COLO668 (cell line): ENCODE results near the gene IL10RA.
A peak's percentile ranks its signal among the peaks of the same experiment; 100 is the strongest.
"Not testable (repeated sequence)": the region's sequence is repeated elsewhere in the genome, so short reads cannot be mapped to it uniquely, and the experiment has no call there.

ENCODE experiments used
- DNase-seq: peaks from one replicate; lab custom pipeline; 2025; ENCODE audit not compliant: unreplicated experiment; lab: John Stamatoyannopoulos, UW

IL10RA gene

DNA sequence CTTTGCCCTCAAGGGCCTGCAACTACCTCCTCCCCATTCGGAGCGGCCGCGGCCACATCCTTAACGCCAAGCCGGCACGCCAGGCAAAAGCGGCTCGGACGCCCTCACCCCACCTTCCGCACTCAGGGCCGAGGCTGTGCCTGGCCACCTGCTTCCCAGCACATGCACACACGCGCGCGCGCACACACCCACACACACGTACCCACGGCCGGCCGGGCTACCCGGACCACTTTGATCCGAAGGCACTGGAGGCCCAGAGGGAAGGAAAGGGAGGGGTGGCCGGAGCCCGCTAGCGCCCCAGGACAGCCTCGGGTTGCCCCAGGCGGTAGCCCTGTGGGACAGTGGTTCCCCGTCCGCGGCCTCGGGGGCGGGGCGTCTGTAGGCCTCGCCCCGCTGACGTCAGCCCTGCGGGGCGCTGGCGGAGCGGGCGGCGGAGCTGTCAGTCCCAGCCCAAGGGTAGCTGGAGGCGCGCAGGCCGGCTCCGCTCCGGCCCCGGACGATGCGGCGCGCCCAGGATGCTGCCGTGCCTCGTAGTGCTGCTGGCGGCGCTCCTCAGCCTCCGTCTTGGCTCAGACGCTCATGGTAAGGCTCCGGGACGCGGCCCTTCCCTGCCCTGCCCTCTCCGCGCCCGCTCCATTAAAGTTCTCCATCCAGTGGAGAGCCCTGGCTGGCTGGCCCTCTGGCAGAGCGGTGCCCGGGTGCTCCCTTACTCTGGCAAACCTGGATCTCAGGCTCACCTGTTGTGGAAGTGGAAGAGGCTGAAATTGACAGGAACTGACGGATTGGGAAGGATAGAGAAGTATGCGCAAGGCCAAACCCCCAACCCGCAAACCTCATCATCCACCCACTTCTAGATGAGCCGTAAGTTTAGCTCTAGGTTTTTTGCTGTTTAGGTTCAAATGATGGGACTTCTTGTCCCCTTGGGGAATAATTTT is at the start of gene IL10RA:
Gene IL10RA, plus strand, starts transcription at position 442 of the 935 bp plus-strand sequence. Its CDS starts 74 bp downstream, at position 516.
- peak; percentile 85 for DNase-seq

DNA sequence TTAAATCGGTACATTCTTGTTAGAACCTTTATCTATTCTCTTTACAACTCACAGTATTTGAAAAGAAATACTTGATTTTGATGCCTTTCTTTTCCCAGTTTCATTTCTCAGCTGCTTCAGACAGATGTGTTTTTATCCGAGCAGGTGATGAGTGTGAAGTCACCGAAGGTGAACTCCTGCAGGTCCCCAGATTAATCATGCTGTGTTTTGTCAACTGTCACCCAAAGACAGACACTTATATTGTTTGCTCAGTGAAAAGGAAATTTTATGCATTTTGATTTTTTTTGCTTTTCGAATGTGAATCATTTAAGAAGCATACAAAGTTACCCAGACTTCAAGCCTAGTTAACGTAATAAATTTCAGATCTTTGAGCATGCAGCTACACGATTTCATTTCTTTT is 49.2 kb upstream of the IL10RA start:
- DNase-seq, result peak; percentile 8

DNA sequence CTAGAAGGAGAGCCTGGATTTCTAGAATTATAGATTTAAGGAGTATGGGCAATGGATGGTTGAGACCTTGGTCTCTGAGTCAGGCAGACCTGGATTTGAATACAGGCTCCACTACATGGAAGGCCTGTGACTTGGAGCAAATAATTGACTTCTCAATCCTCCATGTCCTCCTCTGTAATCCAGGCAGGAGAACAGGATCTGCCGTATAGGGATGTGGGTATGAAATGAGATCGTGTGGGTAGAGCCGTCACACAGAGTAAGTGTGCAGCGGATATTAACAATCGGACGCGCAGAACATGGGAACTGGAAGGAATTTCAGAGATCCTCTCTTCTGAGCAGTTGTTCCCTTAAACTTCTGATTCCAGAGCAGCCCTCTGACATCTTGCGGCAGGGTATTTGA is 45.5 kb upstream of the IL10RA start:
- DNase-seq, result no peak

DNA sequence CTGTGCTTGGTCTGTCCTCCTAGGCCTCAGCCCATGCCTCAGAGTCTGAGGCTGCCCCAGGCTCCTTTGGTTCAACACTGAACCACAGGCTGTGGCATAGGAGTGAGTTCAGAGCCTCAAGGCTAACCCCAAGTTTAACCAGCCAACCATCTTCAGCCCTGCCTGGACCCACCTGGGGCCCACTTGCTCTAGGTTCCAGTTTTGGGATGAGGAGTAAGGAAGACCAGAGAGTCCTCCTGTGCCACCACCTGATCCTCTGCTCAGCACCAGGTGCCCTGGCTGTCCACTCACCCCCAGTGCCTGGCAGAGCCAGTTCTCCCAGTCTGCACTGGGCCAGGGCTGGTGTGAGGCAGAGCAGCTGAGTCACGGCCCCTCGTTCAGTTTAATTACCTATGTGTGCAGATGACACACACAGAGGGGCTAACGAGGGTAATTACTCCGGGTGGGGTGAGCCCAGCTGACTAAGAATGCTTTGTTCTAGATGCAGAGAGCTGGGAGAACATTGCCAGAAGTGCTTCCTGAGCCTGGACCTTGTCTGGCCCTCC is 45.0 kb upstream of the IL10RA start:
- peak; percentile 64 for DNase-seq

DNA sequence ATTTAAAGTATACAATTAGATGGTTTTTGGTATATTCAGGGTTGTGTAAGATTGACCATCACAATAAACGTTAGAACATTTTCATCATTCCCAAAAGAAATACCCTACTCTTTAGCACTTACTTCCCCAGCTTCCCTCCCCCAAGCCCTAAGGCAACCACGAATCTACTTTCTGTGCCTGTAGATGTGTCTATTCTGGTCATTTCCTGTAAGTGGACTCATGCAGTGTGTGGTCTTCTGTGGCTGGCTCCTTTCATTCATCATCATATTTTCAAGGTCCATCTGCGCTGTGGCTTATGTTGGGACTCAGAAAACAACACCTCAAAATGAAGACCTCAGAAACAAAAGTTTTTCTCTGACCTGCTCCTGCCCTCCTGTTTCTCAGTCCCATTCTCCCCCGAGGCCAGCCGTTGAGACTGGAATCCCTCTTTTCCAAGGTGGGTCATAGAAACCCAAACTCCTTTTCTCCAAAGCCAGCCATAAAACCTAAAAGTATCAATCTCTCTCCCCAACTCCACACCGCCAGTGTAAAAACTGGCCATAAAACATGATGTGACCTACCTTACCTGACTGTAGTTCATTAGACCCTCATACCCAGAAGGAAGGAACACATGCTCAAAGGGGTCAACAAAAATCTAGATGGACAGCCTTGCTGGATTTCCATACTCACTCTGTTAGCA is 44.1 kb upstream of the IL10RA start:
- DNase-seq, result no peak

DNA sequence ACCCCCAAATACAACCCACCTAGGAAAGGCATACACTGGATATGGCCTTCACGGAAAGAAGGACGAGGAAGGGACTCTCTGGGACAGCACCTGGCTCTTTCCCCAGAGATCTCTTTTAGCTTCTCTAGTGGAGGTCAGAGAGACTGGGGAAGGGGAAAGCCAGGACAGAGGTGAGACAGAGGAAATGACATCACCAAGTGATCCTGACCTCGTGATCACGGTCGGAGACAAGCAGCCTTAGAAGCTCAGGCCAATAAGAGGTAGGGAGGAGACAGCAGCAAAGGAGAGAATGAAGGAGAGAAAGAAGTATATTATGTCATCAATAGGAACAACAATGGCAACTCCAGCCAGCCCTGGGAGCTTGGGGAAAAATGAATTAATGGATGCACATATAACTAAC is 41.6 kb upstream of the IL10RA start:
- no peak for DNase-seq

DNA sequence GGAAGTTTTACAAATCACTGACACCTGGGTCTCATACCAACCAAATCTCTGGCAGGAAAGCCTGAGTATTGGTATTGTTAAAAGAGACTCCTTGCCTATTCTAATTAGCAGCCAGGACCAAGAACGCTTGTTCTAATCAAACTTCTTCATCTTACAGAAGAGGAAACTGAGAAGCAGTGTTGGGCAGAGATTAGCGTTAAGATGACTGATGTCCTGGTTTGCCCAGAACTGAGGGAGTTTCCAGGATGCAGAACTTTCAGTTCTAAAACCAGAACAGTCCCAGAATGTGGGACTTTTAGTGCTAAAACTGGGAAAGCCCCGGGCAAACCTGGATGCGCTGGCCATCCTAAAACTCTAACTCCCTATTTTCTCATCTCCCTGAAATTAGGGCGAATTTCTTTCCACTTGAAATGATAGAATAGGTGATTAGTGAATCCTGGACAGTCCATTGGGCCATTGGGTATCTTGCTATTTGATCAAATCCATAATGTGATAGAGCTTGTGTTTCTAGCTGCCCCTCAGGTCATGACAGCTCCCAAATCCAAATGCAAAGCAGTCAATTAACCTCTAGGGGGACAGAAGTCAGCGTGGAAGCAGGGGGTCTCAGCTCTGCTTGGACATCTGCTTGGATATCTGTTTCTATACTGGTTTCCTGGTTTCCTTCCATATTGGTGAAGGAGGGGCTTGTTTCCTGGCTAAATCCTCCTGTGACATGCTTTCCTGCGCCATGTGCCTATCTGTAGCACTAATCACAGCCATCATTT is 41.0 kb upstream of the IL10RA start:
- no peak for DNase-seq

DNA sequence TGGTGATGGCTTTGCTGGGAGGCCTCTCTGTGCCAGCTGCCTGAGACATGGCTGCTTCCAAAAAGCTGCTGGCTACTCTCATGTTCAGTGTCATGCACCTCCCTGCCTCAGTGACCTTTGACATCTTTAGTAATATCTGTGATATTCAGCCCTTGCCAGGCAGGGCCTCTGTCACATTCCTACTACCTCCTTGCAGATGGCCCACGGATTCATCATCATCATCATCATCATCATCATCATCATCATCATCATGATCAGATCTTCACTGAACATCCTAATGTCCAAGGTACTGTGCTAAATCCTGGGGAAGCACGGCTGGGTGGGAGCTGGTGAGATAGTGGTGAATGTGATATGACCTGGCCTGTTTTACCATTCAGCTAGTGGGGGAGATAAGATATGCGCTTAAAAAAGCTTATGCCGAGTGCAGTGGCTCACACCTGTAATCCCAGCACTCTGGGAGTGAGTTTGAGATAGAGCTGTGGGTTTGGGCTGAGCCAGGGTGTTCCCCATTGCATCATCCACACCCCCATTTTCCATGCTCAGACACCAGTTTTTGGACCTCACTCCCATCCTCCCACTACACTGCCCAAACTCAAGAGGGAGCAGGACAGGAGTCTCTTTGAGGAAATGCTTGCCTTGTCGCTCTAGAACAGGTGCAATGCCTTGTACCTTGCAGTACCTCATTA is 39.9 kb upstream of the IL10RA start:
- DNase-seq, result no peak

DNA sequence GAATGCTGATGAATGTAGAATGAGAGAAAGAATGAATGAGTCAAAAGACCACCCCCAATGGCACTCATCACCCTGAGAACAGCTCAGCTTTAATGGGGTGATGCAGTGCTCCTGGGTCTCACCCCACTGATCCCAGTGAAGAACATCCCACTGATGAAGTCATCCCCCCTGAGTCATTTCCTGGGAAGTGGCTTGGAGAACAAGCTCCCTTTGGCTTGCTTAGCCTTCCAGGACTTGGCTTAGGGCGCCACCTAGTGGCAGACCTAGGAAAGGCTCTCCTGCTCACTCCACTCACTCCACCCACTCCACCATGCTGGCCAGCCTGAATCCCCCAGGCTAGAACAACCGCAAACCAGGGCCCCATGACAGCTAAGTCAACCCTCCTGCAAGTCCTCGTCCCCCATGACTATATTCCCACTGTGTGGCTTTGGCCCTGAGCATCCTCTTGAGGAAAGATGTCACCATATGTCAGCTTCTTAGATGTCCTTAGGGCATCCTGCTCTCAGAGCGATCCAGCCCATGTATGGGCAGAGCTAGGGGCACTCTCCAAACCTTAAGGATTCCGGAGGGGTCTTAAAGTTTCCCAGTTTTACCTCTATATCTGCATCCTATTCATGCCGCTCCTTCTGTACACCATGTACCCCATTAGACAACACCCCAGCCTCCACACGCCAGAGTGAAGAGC is 39.2 kb upstream of the IL10RA start:
- DNase-seq, result peak; percentile 91

DNA sequence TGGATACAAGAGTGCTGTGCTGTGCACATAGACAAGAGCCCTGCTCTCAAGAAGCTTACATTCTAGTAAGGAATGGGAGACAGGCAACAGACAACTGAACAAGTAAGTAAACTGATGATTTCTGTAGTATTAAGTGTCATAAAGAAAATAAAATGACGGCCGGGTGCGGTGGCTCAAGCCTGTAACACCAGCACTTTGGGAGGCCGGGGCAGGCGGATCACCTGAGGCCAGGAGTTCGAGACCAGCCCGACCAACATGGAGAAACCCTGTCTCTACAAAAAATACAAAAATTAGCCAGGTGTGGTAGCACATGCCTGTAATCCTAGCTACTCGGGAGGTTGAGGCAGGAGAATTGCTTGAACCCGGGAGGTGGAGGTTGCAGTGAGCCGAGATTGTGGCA is 38.4 kb upstream of the IL10RA start:
- not testable (repeated sequence) for DNase-seq

DNA sequence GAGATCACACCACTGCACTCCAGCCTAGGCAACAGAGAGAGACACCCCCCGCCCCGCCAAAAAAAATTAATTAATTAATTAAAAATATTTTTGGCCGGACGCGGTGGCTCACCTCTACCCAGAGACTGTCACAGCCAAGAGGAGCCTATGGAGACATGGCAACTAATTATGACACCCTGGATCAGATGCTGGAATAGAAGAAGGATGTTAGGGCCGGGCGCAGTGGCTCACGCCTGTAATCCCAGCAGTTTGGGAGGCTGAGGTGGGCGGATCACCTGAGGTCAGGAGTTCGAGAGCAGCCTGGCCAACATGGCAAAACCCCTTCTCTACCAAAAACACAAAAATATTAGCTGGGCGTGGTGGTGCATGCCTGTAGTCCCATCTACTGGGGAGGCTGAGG is 37.7 kb upstream of the IL10RA start:
- not testable (repeated sequence) for DNase-seq

DNA sequence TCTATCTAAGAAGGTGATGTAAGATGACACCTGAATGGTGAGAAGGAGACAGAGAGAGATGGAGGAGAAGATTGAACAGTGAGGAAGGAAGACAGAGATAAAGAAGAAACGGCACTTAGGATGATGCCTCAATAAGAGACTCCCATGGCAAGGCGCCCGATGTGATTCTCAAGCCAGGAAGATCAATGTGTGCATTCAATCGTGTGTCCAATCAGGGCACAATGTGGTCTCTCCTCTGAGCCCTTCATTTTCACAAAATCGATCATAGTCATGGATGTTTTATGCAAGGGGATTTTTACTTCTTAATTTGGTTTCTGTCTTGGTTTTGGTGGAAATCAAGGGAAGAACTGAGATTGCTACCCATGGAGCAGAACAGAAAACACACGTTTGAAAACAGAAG is 37.1 kb upstream of the IL10RA start:
- no peak for DNase-seq

DNA sequence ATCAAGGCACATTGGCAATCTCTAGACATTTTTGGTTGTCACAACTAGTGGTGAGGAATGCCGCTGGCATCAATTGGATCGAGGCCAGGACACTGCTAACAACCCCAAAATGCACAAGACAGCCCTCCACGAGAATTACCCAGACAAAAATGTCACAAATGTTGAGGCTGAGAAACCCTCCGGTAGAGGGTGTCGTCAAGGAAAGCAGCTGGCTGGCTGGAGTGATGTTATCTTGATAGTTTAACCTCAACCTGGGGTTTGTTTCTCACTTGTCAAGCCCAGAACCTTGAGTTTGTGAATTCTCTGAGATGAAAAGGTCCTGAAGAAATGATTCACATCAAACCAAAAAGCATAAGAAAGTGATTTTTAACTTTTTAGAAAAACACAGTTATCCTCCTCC is 35.9 kb upstream of the IL10RA start:
- no peak for DNase-seq

DNA sequence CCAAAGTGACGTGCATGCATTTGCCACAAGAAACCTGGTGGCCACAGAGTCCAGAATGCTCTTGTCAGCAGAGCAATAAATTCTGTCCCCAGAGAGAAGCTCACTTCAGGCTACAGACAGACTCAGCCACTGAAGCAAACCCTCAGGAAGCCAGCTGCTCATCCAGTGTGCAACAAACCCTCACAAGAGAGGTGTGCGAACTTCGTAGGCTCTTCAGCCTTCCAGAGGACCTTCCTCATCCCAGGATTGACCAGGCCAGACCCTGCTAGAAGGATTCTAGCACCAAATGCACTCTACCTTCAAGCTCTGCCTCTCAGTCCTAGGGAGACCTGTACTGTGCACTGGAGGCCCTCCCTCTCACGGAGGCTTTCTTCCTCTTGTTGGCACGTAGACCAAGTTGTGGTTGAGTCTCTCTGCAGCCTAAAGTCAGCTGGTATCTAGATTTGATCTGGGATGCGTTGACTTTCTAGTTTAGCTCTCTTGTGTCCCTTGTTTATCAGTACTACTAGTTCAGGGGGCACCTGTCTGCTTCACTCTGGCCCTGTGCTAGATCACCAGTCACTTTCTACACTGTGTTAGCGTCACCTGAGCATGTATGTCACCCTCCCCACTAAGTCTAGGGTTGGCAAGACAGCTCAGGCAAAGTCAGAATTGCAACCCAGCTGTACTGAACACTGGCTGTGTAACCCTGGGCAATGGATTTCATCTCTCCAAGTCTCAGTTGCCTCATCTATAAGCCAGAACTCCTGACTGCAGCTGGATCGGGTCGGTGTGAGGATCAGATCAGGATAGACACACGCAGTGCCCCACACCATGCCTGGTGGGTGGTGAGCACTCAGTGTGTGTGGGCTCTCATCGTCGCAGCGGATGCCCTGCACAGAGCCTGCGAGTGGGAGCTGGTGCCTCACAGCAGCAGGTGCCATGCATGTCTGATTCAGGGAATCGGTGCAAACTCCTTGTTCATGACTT is 34.9 kb upstream of the IL10RA start:
- no peak for DNase-seq

DNA sequence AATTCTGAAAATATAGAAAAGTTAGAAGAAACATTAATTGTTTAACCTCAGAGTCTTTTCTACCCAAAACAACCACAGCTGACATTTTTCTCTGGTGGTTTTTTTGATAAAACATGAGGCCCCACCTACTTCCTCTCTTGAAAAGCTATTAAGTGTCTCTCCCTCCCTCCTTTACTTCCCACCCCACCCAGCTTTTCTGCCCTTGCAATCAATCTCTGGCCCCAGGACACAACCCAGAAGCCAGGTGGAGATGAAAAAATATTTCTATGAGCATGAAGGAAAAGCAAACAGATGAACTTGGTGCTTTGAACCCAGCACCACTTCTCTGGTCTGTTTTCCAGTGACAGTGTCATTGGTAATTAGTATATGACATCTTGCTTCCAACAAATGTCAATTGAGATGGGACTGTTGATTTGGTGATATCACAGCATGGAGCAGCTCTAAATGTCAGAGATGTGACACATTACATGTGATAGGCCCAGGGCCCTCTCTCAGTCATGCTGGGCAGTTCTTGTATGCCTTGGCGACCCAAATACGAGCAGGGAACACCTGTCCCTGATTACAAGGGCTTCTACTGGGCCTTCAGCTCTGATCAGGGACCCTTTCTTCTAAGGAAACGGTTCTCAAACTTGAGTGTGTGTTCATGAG is 33.0 kb upstream of the IL10RA start:
- DNase-seq, result no peak

DNA sequence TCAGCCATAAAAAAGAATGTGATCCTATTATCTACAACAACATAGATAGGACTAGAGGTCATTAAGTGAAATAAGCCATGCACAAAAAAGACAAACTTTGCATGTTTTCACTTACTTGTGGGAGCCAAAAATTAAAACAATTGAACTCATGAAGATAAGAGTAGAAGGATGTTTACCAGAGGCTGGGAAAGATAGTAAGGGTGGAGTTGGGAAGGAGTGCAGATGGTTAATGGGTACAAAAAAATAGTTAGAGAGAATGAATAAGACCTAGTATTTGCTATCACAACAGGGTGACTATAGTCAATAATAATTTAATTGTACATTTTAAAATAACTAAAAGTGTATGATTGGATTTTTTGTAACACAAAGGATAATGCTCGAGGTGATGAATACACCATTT is 27.2 kb upstream of the IL10RA start:
- no peak for DNase-seq

DNA sequence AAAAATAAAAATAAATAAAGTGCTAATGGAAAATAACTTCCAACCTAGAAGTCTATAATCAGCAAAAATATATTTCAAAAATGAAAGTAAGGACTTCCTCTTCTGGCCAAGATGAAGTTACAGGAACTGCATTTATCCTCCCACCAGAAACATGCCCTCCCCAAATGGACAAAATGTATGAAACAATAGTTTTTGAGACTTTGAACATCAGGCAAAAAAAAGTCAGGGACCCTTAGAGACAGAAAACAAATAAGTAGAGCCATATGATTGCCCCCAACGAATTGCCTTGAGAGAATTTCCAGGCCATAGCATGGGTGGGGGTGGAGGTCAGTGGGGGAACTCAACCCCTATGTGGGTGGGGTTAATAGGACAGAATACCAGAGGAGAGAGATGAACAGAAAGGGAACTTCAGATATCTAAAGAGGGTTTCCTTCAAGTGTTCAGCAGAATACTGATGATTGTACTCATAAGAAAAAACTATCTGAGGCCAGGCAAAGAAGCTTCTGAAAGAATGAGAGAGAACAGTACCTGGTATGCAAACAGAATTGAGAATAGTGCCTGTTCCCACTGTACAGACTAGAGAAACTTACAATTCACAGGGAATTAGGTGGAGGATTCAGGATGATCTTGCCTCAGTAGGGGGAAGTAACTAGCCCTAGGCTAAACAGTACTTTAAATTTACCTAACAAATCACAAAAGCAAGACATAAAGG is 26.6 kb upstream of the IL10RA start:
- no peak for DNase-seq

DNA sequence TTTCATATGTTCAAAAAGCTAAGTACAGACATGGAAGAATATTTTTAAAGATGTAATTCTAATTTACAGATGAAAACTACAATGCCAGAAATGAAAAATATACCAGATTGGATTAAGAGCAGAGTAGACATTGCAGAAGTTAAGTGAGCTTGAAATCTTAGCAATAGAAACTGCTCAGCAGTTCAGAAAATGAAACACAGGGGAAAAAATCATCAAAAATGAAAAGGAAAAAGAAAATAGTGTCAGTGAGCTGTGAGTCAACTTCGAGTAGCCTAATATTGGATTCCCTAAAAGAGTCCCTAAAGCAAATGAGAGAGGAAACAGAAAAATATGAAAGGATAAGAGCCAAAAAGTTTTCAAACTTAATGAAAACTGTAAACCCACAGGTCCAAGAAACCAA is 25.8 kb upstream of the IL10RA start:
- no peak for DNase-seq
